ENCODE results near the gene BECN2. TPM values are rescaled to one million over a fixed set of nuclear protein-coding genes. Genes with fewer than 3 reads are reported as not detected.

BECN2 gene
- total and polyA plus RNA-seq, 7 donors: not detected

- H3K27ac ChIP-seq: no peak overlapping the region
- peak; percentile 29 for DNase-seq
- intact Hi-C loops (cut with DNase I): no loop called here
- H3K27me3 ChIP-seq: no peaks in the 10 kb centered on the region
- 70 to 73% methylated on average over 5 of the region's 5 CpGs for WGBS, 2 donors
- H3K4me1 ChIP-seq: no peaks in the 10 kb centered on the region
- no peak for TF ChIP-seq CTCF (IDR thresholded peaks at IDR 0.05)
- TF ChIP-seq POLR2AphosphoS5 (IDR thresholded peaks at IDR 0.05): no peak
- no peak for TF ChIP-seq POLR2A (IDR thresholded peaks at IDR 0.05)
- TF ChIP-seq EP300 (IDR thresholded peaks at IDR 0.05): no peak
- no peak overlapping the region for H3K4me3 ChIP-seq
- H3K9me3 ChIP-seq: no peaks in the 10 kb centered on the region
- no peaks in the 10 kb centered on the region for H3K36me3 ChIP-seq
These were observed 31.4 kb upstream of the BECN2 start for GRCh38 chr1:241926141-241926540.

GRCh38 chr1:241927321-241927720 lies 30.2 kb upstream of the BECN2 start:
- WGBS, 2 donors: 50 to 82% methylated on average over 4 of the region's 4 CpGs
- Histone ChIP-seq H3K4me3 (no peak overlapping the region), H3K4me1 (no peaks in the 10 kb centered on the region), H3K36me3 (no peaks in the 10 kb centered on the region), H3K27me3 (no peaks in the 10 kb centered on the region), H3K27ac (no peak overlapping the region), H3K9me3 (no peaks in the 10 kb centered on the region)
- intact Hi-C loops (cut with DNase I): no loop called here
- DNase-seq: peak; percentile 12
- TF ChIP-seq POLR2A (IDR thresholded peaks at IDR 0.05) (no peak), POLR2AphosphoS5 (IDR thresholded peaks at IDR 0.05) (no peak), EP300 (IDR thresholded peaks at IDR 0.05) (no peak), CTCF (IDR thresholded peaks at IDR 0.05) (no peak)

- H3K4me1 ChIP-seq: no peaks in the 10 kb centered on the region
- DNase-seq: peak; percentile 33
- intact Hi-C loops (cut with DNase I): no loop called here
- no peak overlapping the region for H3K4me3 ChIP-seq
- no peaks in the 10 kb centered on the region for H3K27me3 ChIP-seq
- 47 to 78% methylated on average over 6 of the region's 6 CpGs for WGBS, 2 donors
- TF ChIP-seq POLR2AphosphoS5 (IDR thresholded peaks at IDR 0.05) (no peak), CTCF (IDR thresholded peaks at IDR 0.05) (no peak), POLR2A (IDR thresholded peaks at IDR 0.05) (no peak), EP300 (IDR thresholded peaks at IDR 0.05) (no peak)
- H3K27ac ChIP-seq: no peak overlapping the region
- H3K9me3 ChIP-seq: no peaks in the 10 kb centered on the region
- H3K36me3 ChIP-seq: no peaks in the 10 kb centered on the region
These were observed 24.7 kb upstream of the BECN2 start for GRCh38 chr1:241932845-241933244.

- intact Hi-C loops (cut with DNase I): no loop called here
- peak; percentile 64 for DNase-seq
- H3K4me3 ChIP-seq: no peak overlapping the region
- no peak overlapping the region for H3K27ac ChIP-seq
- TF ChIP-seq CTCF (IDR thresholded peaks at IDR 0.05): no peak
- no peak for TF ChIP-seq POLR2AphosphoS5 (IDR thresholded peaks at IDR 0.05)
- TF ChIP-seq POLR2A (IDR thresholded peaks at IDR 0.05): no peak
- no peak for TF ChIP-seq EP300 (IDR thresholded peaks at IDR 0.05)
- no peaks in the 10 kb centered on the region for H3K9me3 ChIP-seq
- H3K36me3 ChIP-seq: no peaks in the 10 kb centered on the region
- H3K27me3 ChIP-seq: no peaks in the 10 kb centered on the region
- H3K4me1 ChIP-seq: no peaks in the 10 kb centered on the region
- WGBS, 2 donors: 49 to 52% methylated on average over 12 of the region's 12 CpGs
These were observed 23.2 kb upstream of the BECN2 start for GRCh38 chr1:241934201-241934848.

GRCh38 chr1:241934866-241935265 lies 22.7 kb upstream of the BECN2 start:
- peak; percentile 3 for DNase-seq
- intact Hi-C loops (cut with DNase I): no loop called here
- WGBS, 2 donors: 73 to 83% methylated on average over 7 of the region's 7 CpGs
- Histone ChIP-seq H3K4me3 (no peak overlapping the region), H3K9me3 (no peaks in the 10 kb centered on the region), H3K27me3 (no peaks in the 10 kb centered on the region), H3K36me3 (no peaks in the 10 kb centered on the region), H3K4me1 (no peaks in the 10 kb centered on the region), H3K27ac (no peak overlapping the region)
- no peak for TF ChIP-seq POLR2A (IDR thresholded peaks at IDR 0.05)
- no peak for TF ChIP-seq CTCF (IDR thresholded peaks at IDR 0.05)
- TF ChIP-seq EP300 (IDR thresholded peaks at IDR 0.05): no peak
- no peak for TF ChIP-seq POLR2AphosphoS5 (IDR thresholded peaks at IDR 0.05)
